HepG2 (cell line): Measurements from ENCODE around the gene SYNM. TPM values are rescaled to one million over a fixed set of nuclear protein-coding genes. Genes with fewer than 3 reads are reported as not detected.

Experiments used
- ATAC-seq: fragments of 200-7000 bp; cut with Tn5 transposase; 3 replicates; pipeline ENCODE4 v1.9.1; 2020; ENCODE audit warnings: mild to moderate bottlenecking, moderate library complexity
- BruUV-seq: library from RNA; stranded (reverse); fragments of 400-500 nt; replicated peaks from 2 replicates; lab custom pipeline; 2021; lab: Mats Ljungman, UMichigan
- CTCF ChIA-PET: fragments of 300-600 bp; formaldehyde crosslinking; extraction: SDS; loops from one replicate; lab custom pipeline; 2021; ENCODE audit warnings: low total read pairs, inconsistent platforms, low intra/inter-chr PET ratio; lab: Yijun Ruan, JAX
- POLR2A ChIA-PET: fragments of 350-600 bp; sonication (Branson Sonifier 250); formaldehyde crosslinking; loops from one replicate; lab custom pipeline; 2020; ENCODE audit warnings: antibody characterized with exemption, inconsistent platforms; lab: Yijun Ruan, JAX
- DNase-seq: peaks from one replicate; pipeline ENCODE4 v3.0.0-alpha.2; 2015; ENCODE audit warnings: low spot score
- FAIRE-seq: peaks from 3 replicates; lab custom pipeline; 2011; peaks lifted over from hg19 to GRCh38; lab: Jason Lieb, UNC
- H2AFZ ChIP-seq: one replicate; pipeline ENCODE4 v1.6.1; 2011; ENCODE audit warnings: low read length, inconsistent platforms
- H3K27ac ChIP-seq: fragments of 300-600 bp; 3 replicates; pipeline ENCODE4 v1.8.0; 2011; ENCODE audit warnings: mixed run types, mild to moderate bottlenecking, mixed read lengths, low read length, inconsistent platforms; ENCODE audit not compliant: insufficient read depth; ENCODE audit errors: extremely low read length
- H3K27me3 ChIP-seq, 2 experiments: fragments of 200-600 bp in 1 of 2; 2 replicates in 1 of 2; 3 replicates in 1 of 2; pipeline versions ENCODE4 v1.6.0 to v1.8.0; 2011; ENCODE audit warnings: low read length in 2 of 2, mild to moderate bottlenecking in 2 of 2, moderate library complexity in 2 of 2, inconsistent platforms in 1 of 2; ENCODE audit not compliant: insufficient read depth in 2 of 2, control insufficient read depth in 1 of 2
- H3K36me3 ChIP-seq, 2 experiments: fragments of 200-600 bp in 1 of 2; replicated peaks in 1 of 2; 2 replicates in 1 of 2; 3 replicates in 1 of 2; pipeline versions ENCODE4 v1.5.1 to v1.8.0; 2011; ENCODE audit warnings: low read length in 2 of 2, inconsistent platforms in 1 of 2; ENCODE audit not compliant: insufficient read depth in 2 of 2, control insufficient read depth in 1 of 2
- H3K4me1 ChIP-seq: 2 replicates; pipeline ENCODE4 v1.5.1; 2012; ENCODE audit warnings: low read length, inconsistent platforms; ENCODE audit not compliant: insufficient read depth
- H3K4me2 ChIP-seq: 2 replicates; pipeline ENCODE4 v1.6.0; 2011; ENCODE audit warnings: low read depth, low read length, inconsistent platforms
- H3K4me3 ChIP-seq, 3 experiments: fragments of 200-600 bp in 1 of 3; sonication (generic), shearing (Covaris generic) in 1 of 3; replicated peaks in 1 of 3; 2 replicates each; pipeline ENCODE4 v1.5.1; 2011 to 2016; ENCODE audit warnings: low read length in 3 of 3, inconsistent platforms in 2 of 3, low read depth in 2 of 3, mild to moderate bottlenecking in 2 of 3, control low read depth in 1 of 3, mixed read lengths in 1 of 3; ENCODE audit not compliant: insufficient read depth in 1 of 3
- H3K79me2 ChIP-seq: one replicate; pipeline ENCODE4 v1.6.1; 2011; ENCODE audit warnings: low read length, inconsistent platforms; ENCODE audit not compliant: insufficient read depth
- H3K9ac ChIP-seq: 2 replicates; pipeline ENCODE4 v1.6.0; 2011; ENCODE audit warnings: mild to moderate bottlenecking, low read depth, low read length, inconsistent platforms; ENCODE audit not compliant: insufficient read depth
- H3K9me3 ChIP-seq: 2 replicates; pipeline ENCODE4 v1.5.1; 2012; ENCODE audit warnings: mild to moderate bottlenecking, low read length
- H4K20me1 ChIP-seq: 2 replicates; pipeline ENCODE4 v1.6.0; 2011; ENCODE audit warnings: inconsistent platforms, mild to moderate bottlenecking, low read length, moderate library complexity; ENCODE audit not compliant: insufficient read depth
- AHDC1 ChIP-seq: sonication (generic); formaldehyde crosslinking; IDR thresholded peaks from 2 replicates; pipeline ENCODE4 v1.5.1; 2020; ENCODE audit warnings: mild to moderate bottlenecking, missing genetic modification reagents, borderline replicate concordance
- PPARG ChIP-seq: conservative IDR thresholded peaks from 2 replicates; pipeline ENCODE4 v1.6.1; 2016; ENCODE audit warnings: missing biosample characterization, missing genetic modification reagents
- PTBP1 ChIP-seq: fragments of 200-400 bp; formaldehyde crosslinking; IDR thresholded peaks from 2 replicates; pipeline ENCODE4 v1.6.1; 2018; ENCODE audit warnings: low read length, low read depth; ENCODE audit not compliant: poor library complexity, severe bottlenecking
- RFXANK ChIP-seq: IDR thresholded peaks from 2 replicates; pipeline ENCODE4 v1.6.1; 2016
- SNAPC2 ChIP-seq: sonication (generic); formaldehyde crosslinking; IDR thresholded peaks from 2 replicates; pipeline ENCODE4 v1.8.1; 2022; ENCODE audit warnings: mild to moderate bottlenecking, missing genetic modification reagents
- TCF12 ChIP-seq, 2 experiments: fragments of 450-650 bp in 1 of 2; sonication (generic) in 1 of 2; formaldehyde crosslinking in 1 of 2; IDR thresholded peaks; 2 replicates each; pipeline versions ENCODE4 v1.6.1 to v1.8.0; 2017 to 2022; ENCODE audit warnings: antibody characterized with exemption in 1 of 2, mild to moderate bottlenecking in 1 of 2, missing genetic modification reagents in 1 of 2, moderate library complexity in 1 of 2
- TMF1 ChIP-seq: sonication (generic); formaldehyde crosslinking; IDR thresholded peaks from 2 replicates; pipeline ENCODE4 v1.8.1; 2022; ENCODE audit warnings: low read depth, missing genetic modification reagents
- ZBTB14 ChIP-seq: sonication (generic); formaldehyde crosslinking; IDR thresholded peaks from 2 replicates; pipeline ENCODE4 v1.4.0; 2020; ENCODE audit warnings: missing genetic modification reagents
- ZNF205 ChIP-seq: IDR thresholded peaks from 2 replicates; pipeline ENCODE4 v1.6.1; 2018; ENCODE audit warnings: missing biosample characterization, missing genetic modification reagents
- ZNF784 ChIP-seq: sonication (generic); formaldehyde crosslinking; IDR thresholded peaks from 2 replicates; pipeline ENCODE4 v1.5.1; 2020; ENCODE audit warnings: missing genetic modification reagents, mild to moderate bottlenecking, borderline replicate concordance
- ZSCAN12 ChIP-seq: sonication (generic); formaldehyde crosslinking; IDR thresholded peaks from 2 replicates; pipeline ENCODE4 v1.9.0; 2021; ENCODE audit warnings: mild to moderate bottlenecking, missing genetic modification reagents
- ZSCAN29 ChIP-seq: sonication (generic); formaldehyde crosslinking; conservative IDR thresholded peaks from 2 replicates; pipeline ENCODE4 v1.4.0; 2020; ENCODE audit warnings: mild to moderate bottlenecking, missing genetic modification reagents
- WGBS: methylation state at CpG from one replicate; pipeline ENCODE4 v1.1.6; 2017; ENCODE audit warnings: low lambda C conversion rate; 5-methylcytosine and 5-hydroxymethylcytosine counted together
- in situ Hi-C: cut with HindIII; loops from 2 replicates; pipeline ENCODE4 v1.10.0; 2017; ENCODE audit warnings: low pct_unique_long_range_greater_than_20kb; ENCODE audit not compliant: extremely low pct_ligation_motif_present
- intact Hi-C: fragments of 100-400 bp; cut with micrococcal nuclease; formaldehyde crosslinking; loops from one replicate; pipeline ENCODE4 v1.10.0; 2022; ENCODE audit not compliant: unreplicated experiment
- polyA plus RNA-seq, 8 experiments: library from polyadenylated mRNA; depleted of rRNA in 3 of 8; stranded (reverse) in 7 of 8; unstranded in 1 of 8; fragments of >200 nt; fragmentation: Illumina TruSeq in 4 of 8; extraction: Trizol in 4 of 8; gene quantifications; 2 replicates each; pipeline versions ENCODE4 v1.2.1 to v1.2.3, GENCODE V29; 2011 to 2016; ENCODE audit warnings: low read depth in 4 of 8, missing spikeins in 1 of 8, mixed read lengths in 1 of 8; ENCODE audit not compliant: insufficient read depth in 1 of 8
- total RNA-seq, 5 experiments: library from RNA; depleted of rRNA; stranded (reverse); fragments of >200 nt; fragmentation: Illumina TruSeq; extraction: Trizol; gene quantifications; 2 replicates each; pipeline ENCODE4 v1.2.3, GENCODE V29; 2016; ENCODE audit warnings: low read depth in 1 of 5

SYNM gene
- total and polyA plus RNA-seq, 2 of the 13 experiments (the other 11 are each of a cell fraction or from before 2014, with no cell fraction given) = 1.1 to 3.7 TPM

- TF ChIP-seq ZBTB14 (no peak), ZSCAN29 (no peak), ZNF205 (CRISPR knock-in tag) (no peak), PTBP1 (no peak), PPARG (CRISPR knock-in tag) (no peak)
Measured at GRCh38 chr15:99174567-99175395, 69.9 kb downstream of the SYNM start (continued).

- no peak overlapping the region for H2AFZ ChIP-seq
- BruUV-seq = no TSS peak
- intact Hi-C loops (no loop called here), in situ Hi-C loops (no loop called here)
- peaks cover 30% of the 10 kb centered on the region for H3K4me1 ChIP-seq
- no peak for ATAC-seq
- no peaks in the 10 kb centered on the region for H3K79me2 ChIP-seq
- FAIRE-seq = no peak
- no peak overlapping the region for H3K4me2 ChIP-seq
- 0 out of 5 replicates have a peak, but pooled peaks cover 0 to 1% of the 10 kb centered on the region in 2 experiments for H3K36me3 ChIP-seq
- CTCF ChIA-PET = no interaction called here
- no peaks in the 10 kb centered on the region for H4K20me1 ChIP-seq
- POLR2A ChIA-PET = no interaction called here
- no peaks in the 10 kb centered on the region for H3K27me3 ChIP-seq
- no peaks in the 10 kb centered on the region for H3K9me3 ChIP-seq
- WGBS = 100% methylated on average over 2 of the region's 2 CpGs
- H3K27ac ChIP-seq = no peak overlapping the region
- H3K4me3 ChIP-seq = no peak overlapping the region
- DNase-seq = no peak
- no peak overlapping the region for H3K9ac ChIP-seq
- no peak for TF ChIP-seq ZSCAN12 (CRISPR knock-in tag)
- TF ChIP-seq ZNF784 = no peak
- no peak for TF ChIP-seq RFXANK (CRISPR knock-in tag)
- TF ChIP-seq SNAPC2 (CRISPR knock-in tag) = no peak
- no peak for TF ChIP-seq TMF1
- no peak for TF ChIP-seq TCF12 (IDR thresholded peaks at IDR 0.05)
- no peak for TF ChIP-seq TCF12 (CRISPR knock-in tag; IDR thresholded peaks at IDR 0.05)
- TF ChIP-seq AHDC1 = no peak
Measured at GRCh38 chr15:99176757-99177156, 71.9 kb downstream of the SYNM start.
